ENCODE results near the gene RTRAF.

The RTRAF gene

GRCh38 chr14:52014601-52015267 lies 25.4 kb downstream of the RTRAF start:
- Histone ChIP-seq H3K9ac (no peak overlapping the region), H3K79me2 (no peaks in the 10 kb centered on the region), H3K27me3 (ENCODE audit: control insufficient read depth, insufficient read depth, low read length) (no peaks in the 10 kb centered on the region), H3K9me3 (ENCODE audit: control insufficient read depth, low read length) (no peaks in the 10 kb centered on the region), H2AFZ (no peak overlapping the region), H3K27ac (no peak overlapping the region), H3K4me1 (peaks cover 4% of the 10 kb centered on the region), H3K4me2 (ENCODE audit: low read length) (no peak overlapping the region), H3K36me3 (ENCODE audit: control insufficient read depth, insufficient read depth, low read length) (no peaks in the 10 kb centered on the region), H3K4me3 (ENCODE audit: low read depth, low read length) (no peak overlapping the region)
- no peak for TF ChIP-seq CTCF (IDR thresholded peaks at IDR 0.05)

- Histone ChIP-seq H3K9ac (no peak overlapping the region), H3K4me3 (ENCODE audit: low read depth, low read length) (no peak overlapping the region), H3K4me1 (peaks cover 4% of the 10 kb centered on the region), H3K27ac (no peak overlapping the region), H3K4me2 (ENCODE audit: low read length) (no peak overlapping the region), H3K79me2 (no peaks in the 10 kb centered on the region), H3K27me3 (ENCODE audit: control insufficient read depth, insufficient read depth, low read length) (no peaks in the 10 kb centered on the region), H3K36me3 (ENCODE audit: control insufficient read depth, insufficient read depth, low read length) (no peaks in the 10 kb centered on the region), H2AFZ (peak overlapping the region; percentile 52), H3K9me3 (ENCODE audit: control insufficient read depth, low read length) (no peaks in the 10 kb centered on the region)
- peak; percentile 49 for TF ChIP-seq CTCF (IDR thresholded peaks at IDR 0.05)
Observed at GRCh38 chr14:52015411-52016030, 26.2 kb downstream of the RTRAF start.

- H3K4me3 ChIP-seq (ENCODE audit: low read depth, low read length) = no peak overlapping the region
- no peaks in the 10 kb centered on the region for H3K9me3 ChIP-seq (ENCODE audit: control insufficient read depth, low read length)
- no peak overlapping the region for H2AFZ ChIP-seq
- H3K27me3 ChIP-seq (ENCODE audit: control insufficient read depth, insufficient read depth, low read length) = no peaks in the 10 kb centered on the region
- no peak overlapping the region for H3K4me2 ChIP-seq (ENCODE audit: low read length)
- no peaks in the 10 kb centered on the region for H3K79me2 ChIP-seq
- H3K36me3 ChIP-seq (ENCODE audit: control insufficient read depth, insufficient read depth, low read length) = no peaks in the 10 kb centered on the region
- no peak overlapping the region for H3K9ac ChIP-seq
- H3K4me1 ChIP-seq = peaks cover 4% of the 10 kb centered on the region
- no peak for TF ChIP-seq CTCF (IDR thresholded peaks at IDR 0.05)
- H3K27ac ChIP-seq = no peak overlapping the region
Observed at GRCh38 chr14:52018252-52018651, 28.9 kb downstream of the RTRAF start.

- no peak for TF ChIP-seq CTCF (IDR thresholded peaks at IDR 0.05)
- Histone ChIP-seq H3K9ac (no peak overlapping the region), H3K4me1 (peaks cover 4% of the 10 kb centered on the region), H3K4me2 (ENCODE audit: low read length) (no peak overlapping the region), H2AFZ (no peak overlapping the region), H3K4me3 (ENCODE audit: low read depth, low read length) (no peak overlapping the region), H3K27me3 (ENCODE audit: control insufficient read depth, insufficient read depth, low read length) (no peaks in the 10 kb centered on the region), H3K27ac (no peak overlapping the region), H3K36me3 (ENCODE audit: control insufficient read depth, insufficient read depth, low read length) (no peaks in the 10 kb centered on the region), H3K9me3 (ENCODE audit: control insufficient read depth, low read length) (no peaks in the 10 kb centered on the region), H3K79me2 (no peaks in the 10 kb centered on the region)
Observed at GRCh38 chr14:52018970-52019369, 29.6 kb downstream of the RTRAF start.
